Measurements from ENCODE around the gene SCYGR4.
"Not testable (repeated sequence)": the region's sequence is repeated elsewhere in the genome, so short reads cannot be mapped to it uniquely, and the experiment has no call there.

Gene SCYGR4

DNA sequence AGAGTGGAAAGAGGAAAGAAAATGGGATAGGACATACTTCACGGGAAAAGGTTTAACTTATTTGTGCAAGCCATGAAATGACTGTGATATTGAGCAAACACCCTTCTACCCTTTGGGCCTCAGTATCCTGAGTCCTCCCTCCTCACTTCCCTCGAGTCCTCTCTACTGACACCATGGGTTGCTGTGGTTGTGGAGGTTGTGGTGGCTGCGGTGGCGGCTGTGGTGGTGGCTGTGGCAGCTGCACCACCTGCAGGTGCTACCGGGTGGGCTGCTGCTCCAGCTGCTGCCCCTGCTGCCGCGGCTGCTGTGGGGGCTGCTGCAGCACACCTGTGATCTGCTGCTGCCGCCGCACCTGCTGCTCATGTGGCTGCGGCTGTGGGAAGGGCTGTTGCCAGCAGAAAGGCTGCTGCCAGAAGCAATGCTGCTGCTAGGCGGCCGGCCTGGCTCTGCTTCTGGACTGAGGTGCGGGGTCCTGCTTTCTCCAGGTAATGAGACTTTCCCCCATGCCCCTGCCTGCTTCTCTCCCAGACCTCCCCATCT lies 49.4 kb downstream of the SCYGR4 start, which contains the start of gene SCYGR5:
SCYGR5 (plus strand) TSS at position 174 of the 540 bp plus-strand sequence; CDS start at position 174, 0 bp downstream.
- DNase-seq (ENCODE audit: low read depth in 2 of 2): not testable (repeated sequence)

Measured in stimulated activated CD8-positive, alpha-beta memory T cell treated with anti-CD3 and anti-CD28 coated beads, Interleukin-2, amount 100 ng/mL, for 1 hour (primary cell).